Glutamatergic neuron (in vitro differentiated cells): Measurements from ENCODE around the gene DISC1. TPM values are rescaled to one million over a fixed set of nuclear protein-coding genes. Genes with fewer than 3 reads are reported as not detected.

Experiments used
- DNase-seq: peaks from one replicate; pipeline ENCODE4 v3.0.0; 2022
- H3K27ac Mint-ChIP-seq: one replicate; pipeline ENCODE4 v1.8.0; 2020; ENCODE audit warnings: mild to moderate bottlenecking, mixed read lengths, inconsistent platforms; ENCODE audit not compliant: unreplicated experiment
- H3K27me3 Mint-ChIP-seq: one replicate; pipeline ENCODE4 v1.8.0; 2020; ENCODE audit warnings: mild to moderate bottlenecking, moderate library complexity, mixed read lengths, inconsistent platforms; ENCODE audit not compliant: unreplicated experiment
- H3K36me3 Mint-ChIP-seq: one replicate; pipeline ENCODE4 v1.8.0; 2020; ENCODE audit warnings: mild to moderate bottlenecking, mixed read lengths, inconsistent platforms; ENCODE audit not compliant: unreplicated experiment
- H3K4me1 Mint-ChIP-seq: one replicate; pipeline ENCODE4 v1.8.0; 2020; ENCODE audit warnings: mild to moderate bottlenecking, low read depth, mixed read lengths, inconsistent platforms; ENCODE audit not compliant: unreplicated experiment
- H3K4me3 Mint-ChIP-seq: one replicate; pipeline ENCODE4 v1.8.0; 2020; ENCODE audit warnings: mild to moderate bottlenecking, mixed read lengths, inconsistent platforms; ENCODE audit not compliant: unreplicated experiment
- H3K9me3 Mint-ChIP-seq: one replicate; pipeline ENCODE4 v1.8.0; 2020; ENCODE audit warnings: mild to moderate bottlenecking, moderate library complexity, mixed read lengths, inconsistent platforms; ENCODE audit not compliant: unreplicated experiment
- total RNA-seq: library from RNA; stranded (reverse); fragmentation: NEBNext Ultra II Directional; extraction: Animal tissue kit (Norgen Biotek cat#: 25700); gene quantifications from one replicate; pipeline ENCODE4 v1.2.1, GENCODE V29; 2021; ENCODE audit not compliant: unreplicated experiment
- TF ChIP-seq, protein P1 (sequence below): fragments of 200-600 bp; sonication (generic); IDR thresholded peaks from one replicate; pipeline ENCODE4 v1.5.0; 2021; ENCODE audit not compliant: partially characterized antibody, unreplicated experiment

DISC1 gene
- total RNA-seq, 1 donor from 2014 or later, result 9.1 TPM

DNA sequence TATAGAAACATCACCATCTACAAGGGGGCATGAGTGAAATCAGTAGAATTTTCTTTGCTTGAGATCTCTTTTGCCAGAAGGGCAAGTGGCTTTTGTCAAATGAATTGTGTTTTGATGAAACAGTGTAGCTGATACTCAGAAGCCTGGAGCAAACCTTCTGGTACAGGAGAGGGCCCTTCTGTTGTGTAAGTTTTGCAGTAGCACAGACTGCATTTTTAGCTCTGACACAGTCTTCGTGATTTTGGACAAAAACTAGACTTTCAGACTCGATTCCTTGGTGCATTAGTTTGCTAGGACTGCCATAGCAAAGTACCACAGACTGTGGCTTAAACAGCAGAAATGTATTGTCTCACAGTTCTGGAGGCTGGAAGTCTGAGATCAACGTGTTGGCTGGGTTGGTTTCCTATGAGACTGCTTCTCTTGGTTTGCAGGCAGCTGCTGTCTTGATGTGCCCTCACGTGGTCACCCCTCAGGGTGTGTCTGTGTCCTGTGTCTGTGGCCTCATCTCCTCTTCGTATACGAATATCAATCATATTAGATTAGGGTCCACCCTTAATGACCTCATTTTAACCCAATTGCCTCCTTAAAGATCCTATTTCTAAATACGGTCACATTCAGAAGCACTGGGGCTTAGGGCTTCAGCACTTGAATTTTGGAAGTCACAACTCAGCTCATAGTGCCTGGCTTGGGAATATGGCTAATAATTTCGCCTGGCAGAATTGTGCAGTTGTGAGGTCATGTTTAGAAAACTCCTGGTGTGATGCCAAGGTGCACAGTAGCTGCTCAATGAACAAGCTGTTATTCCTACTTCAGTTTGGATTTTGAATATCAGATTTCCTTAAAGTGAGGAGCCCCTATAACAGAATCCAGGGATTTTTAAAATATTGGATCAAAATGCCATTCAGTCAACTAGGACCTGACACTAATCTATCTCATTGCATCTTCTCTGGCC lies 21.2 kb upstream of the DISC1 start:
- no peak for DNase-seq
- no peak overlapping the region for H3K27ac Mint-ChIP-seq

DNA sequence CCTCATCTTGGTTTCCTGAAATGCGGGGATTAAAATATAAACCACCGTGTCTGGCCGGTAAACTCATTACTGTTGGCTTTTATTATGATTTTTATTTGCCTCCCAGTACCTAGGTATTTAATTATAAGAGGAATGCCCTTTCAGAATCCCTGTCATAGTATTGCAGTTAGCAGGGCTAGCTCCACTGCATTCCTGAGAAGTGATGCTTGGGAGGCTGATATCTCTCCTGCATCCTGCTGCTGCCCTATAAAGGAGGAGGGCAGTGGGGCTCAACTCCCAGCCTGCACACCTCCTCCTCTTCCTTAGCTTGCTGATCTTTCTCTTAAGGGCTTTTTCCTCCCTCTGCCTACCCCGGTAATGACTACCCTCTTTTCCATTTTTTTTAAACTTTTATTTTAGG lies 19.9 kb upstream of the DISC1 start:
- Mint-ChIP-seq H3K36me3 (peaks cover 4% of the 10 kb centered on the region), H3K4me3 (no peak overlapping the region), H3K9me3 (peaks cover 3% of the 10 kb centered on the region), H3K4me1 (peaks cover 10% of the 10 kb centered on the region), H3K27me3 (peaks cover 4% of the 10 kb centered on the region), H3K27ac (no peak overlapping the region)
- no peak for DNase-seq
- TF ChIP-seq, protein P1, sequence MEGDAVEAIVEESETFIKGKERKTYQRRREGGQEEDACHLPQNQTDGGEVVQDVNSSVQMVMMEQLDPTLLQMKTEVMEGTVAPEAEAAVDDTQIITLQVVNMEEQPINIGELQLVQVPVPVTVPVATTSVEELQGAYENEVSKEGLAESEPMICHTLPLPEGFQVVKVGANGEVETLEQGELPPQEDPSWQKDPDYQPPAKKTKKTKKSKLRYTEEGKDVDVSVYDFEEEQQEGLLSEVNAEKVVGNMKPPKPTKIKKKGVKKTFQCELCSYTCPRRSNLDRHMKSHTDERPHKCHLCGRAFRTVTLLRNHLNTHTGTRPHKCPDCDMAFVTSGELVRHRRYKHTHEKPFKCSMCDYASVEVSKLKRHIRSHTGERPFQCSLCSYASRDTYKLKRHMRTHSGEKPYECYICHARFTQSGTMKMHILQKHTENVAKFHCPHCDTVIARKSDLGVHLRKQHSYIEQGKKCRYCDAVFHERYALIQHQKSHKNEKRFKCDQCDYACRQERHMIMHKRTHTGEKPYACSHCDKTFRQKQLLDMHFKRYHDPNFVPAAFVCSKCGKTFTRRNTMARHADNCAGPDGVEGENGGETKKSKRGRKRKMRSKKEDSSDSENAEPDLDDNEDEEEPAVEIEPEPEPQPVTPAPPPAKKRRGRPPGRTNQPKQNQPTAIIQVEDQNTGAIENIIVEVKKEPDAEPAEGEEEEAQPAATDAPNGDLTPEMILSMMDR, result no peak

More for the DNA sequence above, 21.2 kb upstream of the DISC1 start:
- no peaks in the 10 kb centered on the region for H3K27me3 Mint-ChIP-seq
- H3K4me1 Mint-ChIP-seq, result peaks cover 10% of the 10 kb centered on the region
- H3K36me3 Mint-ChIP-seq, result peaks cover 4% of the 10 kb centered on the region
- no peak overlapping the region for H3K4me3 Mint-ChIP-seq
- H3K9me3 Mint-ChIP-seq, result peaks cover 3% of the 10 kb centered on the region
- TF ChIP-seq, protein P1, result no peak

DNA sequence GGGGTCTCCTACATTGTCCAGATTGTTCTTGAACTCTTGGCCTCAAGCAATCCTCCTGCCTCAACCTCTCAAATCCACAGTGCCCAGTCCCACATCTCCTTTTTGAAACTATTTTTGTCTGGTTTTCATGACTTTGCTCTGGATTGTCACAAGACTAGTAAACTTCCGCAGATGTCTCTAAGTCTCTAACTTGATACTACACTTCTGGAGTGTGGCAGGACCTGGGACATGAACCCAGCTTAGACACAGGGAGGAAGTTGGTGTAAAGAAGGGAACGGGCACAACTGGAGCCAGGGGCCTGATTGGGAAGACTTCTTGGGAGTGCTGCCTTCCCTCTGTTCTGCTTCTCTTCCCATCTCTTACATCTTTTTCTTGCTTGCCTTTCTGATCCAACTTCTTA lies 16.2 kb upstream of the DISC1 start:
- peaks cover 6% of the 10 kb centered on the region for H3K27me3 Mint-ChIP-seq

DNA sequence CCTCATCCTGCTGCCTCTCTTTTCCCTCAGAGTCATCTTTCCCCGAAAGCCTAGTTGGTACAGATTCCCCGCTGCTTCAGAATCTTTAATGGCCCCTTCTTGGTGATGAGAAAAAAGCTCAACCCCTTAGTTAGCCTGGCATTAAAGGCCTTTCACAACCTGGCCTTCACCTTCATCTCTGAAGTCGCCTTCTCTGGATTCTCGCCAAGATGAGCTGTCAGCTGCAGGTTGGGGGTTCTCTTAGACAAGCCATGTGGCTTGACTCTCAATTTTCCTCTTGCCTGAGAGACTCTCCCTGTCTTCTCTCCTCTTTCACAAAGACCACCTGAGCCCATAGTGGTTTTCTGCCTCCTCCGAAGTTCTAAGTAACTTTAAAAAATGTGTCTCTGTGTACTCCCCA lies 15.5 kb upstream of the DISC1 start:
- no peak for DNase-seq
- TF ChIP-seq, protein P1, result no peak
- Mint-ChIP-seq H3K36me3 (peaks cover 4% of the 10 kb centered on the region), H3K4me3 (no peak overlapping the region), H3K4me1 (peaks cover 3% of the 10 kb centered on the region), H3K27me3 (peaks cover 6% of the 10 kb centered on the region), H3K27ac (no peak overlapping the region), H3K9me3 (peaks cover 5% of the 10 kb centered on the region)

More for the DNA sequence above, 16.2 kb upstream of the DISC1 start:
- Mint-ChIP-seq H3K4me1 (peaks cover 5% of the 10 kb centered on the region), H3K27ac (no peak overlapping the region), H3K4me3 (no peak overlapping the region), H3K9me3 (peaks cover 5% of the 10 kb centered on the region), H3K36me3 (peaks cover 4% of the 10 kb centered on the region)
- TF ChIP-seq, protein P1, result no peak
- DNase-seq, result no peak

DNA sequence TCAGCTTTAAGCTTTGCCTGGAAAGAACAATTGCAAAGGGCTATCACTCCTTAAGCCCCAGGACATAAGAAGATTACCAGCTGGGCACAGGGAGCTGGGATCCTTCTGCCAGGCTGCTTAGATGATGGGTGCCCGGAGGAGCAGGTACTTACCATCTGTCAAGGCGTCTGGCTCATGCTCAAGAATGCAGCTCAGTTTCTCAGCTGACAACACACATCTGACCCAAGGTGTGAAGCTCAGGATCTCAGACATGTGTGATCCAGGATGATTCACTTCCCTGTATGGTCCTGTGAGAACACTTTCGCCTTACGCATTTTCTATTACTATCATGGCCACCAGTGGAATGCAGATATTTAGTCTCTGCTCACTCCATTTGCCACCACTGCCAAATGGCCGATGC lies 14.7 kb upstream of the DISC1 start:
- no peak for DNase-seq
- TF ChIP-seq, protein P1, result no peak
- peaks cover 5% of the 10 kb centered on the region for H3K9me3 Mint-ChIP-seq
- H3K27me3 Mint-ChIP-seq, result peaks cover 6% of the 10 kb centered on the region
- H3K4me1 Mint-ChIP-seq, result peaks cover 3% of the 10 kb centered on the region
- no peak overlapping the region for H3K27ac Mint-ChIP-seq
- H3K4me3 Mint-ChIP-seq, result no peak overlapping the region
- H3K36me3 Mint-ChIP-seq, result peaks cover 4% of the 10 kb centered on the region
